ENCODE data around the gene TMEM260.

DNA sequence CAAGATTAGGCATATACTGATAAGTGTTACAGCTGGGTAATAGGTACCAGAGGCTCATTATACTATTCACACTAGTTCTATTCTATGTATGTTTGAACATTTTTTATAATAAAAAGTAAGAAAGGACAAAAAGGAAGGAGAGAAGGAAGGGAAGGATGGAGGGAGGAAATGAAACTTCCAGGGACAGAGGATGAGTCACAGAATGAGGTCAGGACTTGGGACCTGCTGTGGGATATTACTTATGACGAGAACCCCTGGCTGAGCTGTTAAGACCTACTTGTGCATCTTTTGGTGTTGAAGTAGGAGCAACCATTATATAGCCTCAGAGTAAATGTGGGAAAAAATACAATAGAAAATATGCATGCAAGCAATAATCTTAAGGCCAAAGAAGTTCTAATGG is 16.7 kb upstream of the TMEM260 start:
- TF ChIP-seq, protein P1, sequence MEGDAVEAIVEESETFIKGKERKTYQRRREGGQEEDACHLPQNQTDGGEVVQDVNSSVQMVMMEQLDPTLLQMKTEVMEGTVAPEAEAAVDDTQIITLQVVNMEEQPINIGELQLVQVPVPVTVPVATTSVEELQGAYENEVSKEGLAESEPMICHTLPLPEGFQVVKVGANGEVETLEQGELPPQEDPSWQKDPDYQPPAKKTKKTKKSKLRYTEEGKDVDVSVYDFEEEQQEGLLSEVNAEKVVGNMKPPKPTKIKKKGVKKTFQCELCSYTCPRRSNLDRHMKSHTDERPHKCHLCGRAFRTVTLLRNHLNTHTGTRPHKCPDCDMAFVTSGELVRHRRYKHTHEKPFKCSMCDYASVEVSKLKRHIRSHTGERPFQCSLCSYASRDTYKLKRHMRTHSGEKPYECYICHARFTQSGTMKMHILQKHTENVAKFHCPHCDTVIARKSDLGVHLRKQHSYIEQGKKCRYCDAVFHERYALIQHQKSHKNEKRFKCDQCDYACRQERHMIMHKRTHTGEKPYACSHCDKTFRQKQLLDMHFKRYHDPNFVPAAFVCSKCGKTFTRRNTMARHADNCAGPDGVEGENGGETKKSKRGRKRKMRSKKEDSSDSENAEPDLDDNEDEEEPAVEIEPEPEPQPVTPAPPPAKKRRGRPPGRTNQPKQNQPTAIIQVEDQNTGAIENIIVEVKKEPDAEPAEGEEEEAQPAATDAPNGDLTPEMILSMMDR (IDR thresholded peaks at IDR 0.05; ENCODE audit: insufficient read depth, low read depth, low read length): no peak
- TF ChIP-seq EZH2 (IDR thresholded peaks at IDR 0.05; ENCODE audit: insufficient read depth, low read length): no peak
